ENCODE results near the gene PRM1.

- TF ChIP-seq CTCF (IDR thresholded peaks at IDR 0.05) (no peak), POLR2A (IDR thresholded peaks at IDR 0.05) (no peak)
These were observed 25.3 kb upstream of the PRM1 start for GRCh38 chr16:11306381-11306780.
